HepG2 (cell line): ENCODE results near the gene RNU4-1. TPM values are rescaled to one million over a fixed set of nuclear protein-coding genes. Genes with fewer than 3 reads are reported as not detected.

Experiments used
- ATAC-seq: fragments of 200-7000 bp; cut with Tn5 transposase; 3 replicates; pipeline ENCODE4 v1.9.1; 2020; ENCODE audit warnings: mild to moderate bottlenecking, moderate library complexity
- BruUV-seq: library from RNA; stranded (reverse); fragments of 400-500 nt; replicated peaks from 2 replicates; lab custom pipeline; 2021; lab: Mats Ljungman, UMichigan
- CTCF ChIA-PET: fragments of 300-600 bp; formaldehyde crosslinking; extraction: SDS; loops from one replicate; lab custom pipeline; 2021; ENCODE audit warnings: low total read pairs, inconsistent platforms, low intra/inter-chr PET ratio; lab: Yijun Ruan, JAX
- POLR2A ChIA-PET: fragments of 350-600 bp; sonication (Branson Sonifier 250); formaldehyde crosslinking; loops from one replicate; lab custom pipeline; 2020; ENCODE audit warnings: antibody characterized with exemption, inconsistent platforms; lab: Yijun Ruan, JAX
- DNase-seq: peaks from one replicate; pipeline ENCODE4 v3.0.0-alpha.2; 2015; ENCODE audit warnings: low spot score
- FAIRE-seq: peaks from 3 replicates; lab custom pipeline; 2011; peaks lifted over from hg19 to GRCh38; lab: Jason Lieb, UNC
- H2AFZ ChIP-seq: one replicate; pipeline ENCODE4 v1.6.1; 2011; ENCODE audit warnings: low read length, inconsistent platforms
- H3K27ac ChIP-seq: fragments of 300-600 bp; 3 replicates; pipeline ENCODE4 v1.8.0; 2011; ENCODE audit warnings: mixed run types, mild to moderate bottlenecking, mixed read lengths, low read length, inconsistent platforms; ENCODE audit not compliant: insufficient read depth; ENCODE audit errors: extremely low read length
- H3K27me3 ChIP-seq, 2 experiments: fragments of 200-600 bp in 1 of 2; 2 replicates in 1 of 2; 3 replicates in 1 of 2; pipeline versions ENCODE4 v1.6.0 to v1.8.0; 2011; ENCODE audit warnings: low read length in 2 of 2, mild to moderate bottlenecking in 2 of 2, moderate library complexity in 2 of 2, inconsistent platforms in 1 of 2; ENCODE audit not compliant: insufficient read depth in 2 of 2, control insufficient read depth in 1 of 2
- H3K36me3 ChIP-seq, 2 experiments: fragments of 200-600 bp in 1 of 2; replicated peaks in 1 of 2; 2 replicates in 1 of 2; 3 replicates in 1 of 2; pipeline versions ENCODE4 v1.5.1 to v1.8.0; 2011; ENCODE audit warnings: low read length in 2 of 2, inconsistent platforms in 1 of 2; ENCODE audit not compliant: insufficient read depth in 2 of 2, control insufficient read depth in 1 of 2
- H3K4me1 ChIP-seq: 2 replicates; pipeline ENCODE4 v1.5.1; 2012; ENCODE audit warnings: low read length, inconsistent platforms; ENCODE audit not compliant: insufficient read depth
- H3K4me2 ChIP-seq: 2 replicates; pipeline ENCODE4 v1.6.0; 2011; ENCODE audit warnings: low read depth, low read length, inconsistent platforms
- H3K4me3 ChIP-seq, 3 experiments: fragments of 200-600 bp in 1 of 3; sonication (generic), shearing (Covaris generic) in 1 of 3; replicated peaks in 1 of 3; 2 replicates each; pipeline ENCODE4 v1.5.1; 2011 to 2016; ENCODE audit warnings: low read length in 3 of 3, inconsistent platforms in 2 of 3, low read depth in 2 of 3, mild to moderate bottlenecking in 2 of 3, control low read depth in 1 of 3, mixed read lengths in 1 of 3; ENCODE audit not compliant: insufficient read depth in 1 of 3
- H3K79me2 ChIP-seq: one replicate; pipeline ENCODE4 v1.6.1; 2011; ENCODE audit warnings: low read length, inconsistent platforms; ENCODE audit not compliant: insufficient read depth
- H3K9ac ChIP-seq: 2 replicates; pipeline ENCODE4 v1.6.0; 2011; ENCODE audit warnings: mild to moderate bottlenecking, low read depth, low read length, inconsistent platforms; ENCODE audit not compliant: insufficient read depth
- H3K9me3 ChIP-seq: 2 replicates; pipeline ENCODE4 v1.5.1; 2012; ENCODE audit warnings: mild to moderate bottlenecking, low read length
- H4K20me1 ChIP-seq: 2 replicates; pipeline ENCODE4 v1.6.0; 2011; ENCODE audit warnings: inconsistent platforms, mild to moderate bottlenecking, low read length, moderate library complexity; ENCODE audit not compliant: insufficient read depth
- ADNP ChIP-seq: sonication (generic); formaldehyde crosslinking; IDR thresholded peaks from 2 replicates; pipeline ENCODE4 v1.4.0; 2020; ENCODE audit warnings: missing genetic modification reagents
- CEBPB ChIP-seq: IDR thresholded peaks from 2 replicates; pipeline ENCODE4 v1.6.1; 2011; ENCODE audit warnings: low read depth, low read length, improper control_type of control experiment, borderline replicate concordance
- CREM ChIP-seq, 2 experiments: sonication (generic) in 1 of 2; formaldehyde crosslinking in 1 of 2; IDR thresholded peaks; 2 replicates each; pipeline versions ENCODE4 v1.4.0 to v1.6.1; 2016 to 2020; ENCODE audit warnings: antibody characterized with exemption in 1 of 2, mild to moderate bottlenecking in 1 of 2, missing genetic modification reagents in 1 of 2
- FOXO1 ChIP-seq: sonication (generic); formaldehyde crosslinking; IDR thresholded peaks from 2 replicates; pipeline ENCODE4 v1.4.0; 2020; ENCODE audit warnings: missing genetic modification reagents
- HHEX ChIP-seq: IDR thresholded peaks from 2 replicates; pipeline ENCODE4 v1.6.1; 2016; ENCODE audit warnings: control low read depth
- MAFF ChIP-seq: IDR thresholded peaks from 2 replicates; pipeline ENCODE4 v1.6.1; 2011; ENCODE audit warnings: low read depth, low read length, improper control_type of control experiment
- NCOA1 ChIP-seq: sonication (generic); formaldehyde crosslinking; IDR thresholded peaks from 2 replicates; pipeline ENCODE4 v1.9.0; 2021; ENCODE audit warnings: missing genetic modification reagents
- ZBTB8A ChIP-seq: sonication (generic); formaldehyde crosslinking; IDR thresholded peaks from 2 replicates; pipeline ENCODE4 v1.4.0; 2020; ENCODE audit warnings: mild to moderate bottlenecking, low read depth, missing genetic modification reagents, borderline replicate concordance
- ZFP62 ChIP-seq: sonication (generic); formaldehyde crosslinking; IDR thresholded peaks from 2 replicates; pipeline ENCODE4 v1.4.0; 2020; ENCODE audit warnings: missing genetic modification reagents
- ZNF343 ChIP-seq: sonication (generic); formaldehyde crosslinking; IDR thresholded peaks from 2 replicates; pipeline ENCODE4 v1.4.0; 2020; ENCODE audit warnings: mild to moderate bottlenecking, missing genetic modification reagents
- ZNF530 ChIP-seq: sonication (generic); formaldehyde crosslinking; IDR thresholded peaks from 2 replicates; pipeline ENCODE4 v1.5.0; 2020; ENCODE audit warnings: low read depth, mild to moderate bottlenecking, missing genetic modification reagents
- ZNF879 ChIP-seq: sonication (generic); formaldehyde crosslinking; IDR thresholded peaks from 2 replicates; pipeline ENCODE4 v1.8.1; 2023; ENCODE audit warnings: missing genetic modification reagents
- WGBS: methylation state at CpG from one replicate; pipeline ENCODE4 v1.1.6; 2017; ENCODE audit warnings: low lambda C conversion rate; 5-methylcytosine and 5-hydroxymethylcytosine counted together
- in situ Hi-C: cut with HindIII; loops from 2 replicates; pipeline ENCODE4 v1.10.0; 2017; ENCODE audit warnings: low pct_unique_long_range_greater_than_20kb; ENCODE audit not compliant: extremely low pct_ligation_motif_present
- intact Hi-C: fragments of 100-400 bp; cut with micrococcal nuclease; formaldehyde crosslinking; loops from one replicate; pipeline ENCODE4 v1.10.0; 2022; ENCODE audit not compliant: unreplicated experiment
- polyA plus RNA-seq, 8 experiments: library from polyadenylated mRNA; depleted of rRNA in 3 of 8; stranded (reverse) in 7 of 8; unstranded in 1 of 8; fragments of >200 nt; fragmentation: Illumina TruSeq in 4 of 8; extraction: Trizol in 4 of 8; gene quantifications; 2 replicates each; pipeline versions ENCODE4 v1.2.1 to v1.2.3, GENCODE V29; 2011 to 2016; ENCODE audit warnings: low read depth in 4 of 8, missing spikeins in 1 of 8, mixed read lengths in 1 of 8; ENCODE audit not compliant: insufficient read depth in 1 of 8
- total RNA-seq, 5 experiments: library from RNA; depleted of rRNA; stranded (reverse); fragments of >200 nt; fragmentation: Illumina TruSeq; extraction: Trizol; gene quantifications; 2 replicates each; pipeline ENCODE4 v1.2.3, GENCODE V29; 2016; ENCODE audit warnings: low read depth in 1 of 5
- TF ChIP-seq, protein P1 (sequence below): IDR thresholded peaks from 2 replicates; pipeline ENCODE4 v1.6.1; 2016; ENCODE audit warnings: control low read depth
- TF ChIP-seq, protein P2 (sequence below): IDR thresholded peaks from 2 replicates; pipeline ENCODE4 v1.6.1; 2016
- TF ChIP-seq, protein P3 (sequence below): sonication (generic); formaldehyde crosslinking; IDR thresholded peaks from 2 replicates; pipeline ENCODE4 v1.4.0; 2020; ENCODE audit warnings: missing genetic modification reagents, borderline replicate concordance
- TF ChIP-seq, protein P4 (sequence below): sonication (generic); formaldehyde crosslinking; IDR thresholded peaks from 2 replicates; pipeline ENCODE4 v1.4.0; 2020; ENCODE audit warnings: mild to moderate bottlenecking, missing genetic modification reagents

RNU4-1 gene
- total and polyA plus RNA-seq, 2 of the 13 experiments (the other 11 are each of a cell fraction or from before 2014, with no cell fraction given): 7,407 TPM; not detected in 1

DNA sequence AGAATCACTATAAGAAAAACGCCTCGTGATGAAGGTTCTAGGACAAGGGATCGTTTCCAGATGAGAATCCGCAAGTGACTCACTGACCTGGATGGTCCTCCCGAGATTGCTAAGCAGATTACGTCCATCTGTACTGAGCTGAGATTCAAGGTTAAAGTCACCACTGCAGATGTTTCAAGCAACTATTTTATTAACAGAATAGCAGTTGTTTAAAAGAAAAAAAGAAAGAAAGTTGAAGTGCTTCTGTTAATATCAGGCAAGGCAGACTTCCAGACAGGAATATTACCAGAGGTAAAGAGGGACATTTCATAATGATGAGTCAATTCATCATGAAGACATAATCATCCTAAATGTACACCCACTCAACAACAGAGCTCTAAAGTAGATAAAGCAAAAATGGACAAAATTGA is 45.4 kb downstream of the RNU4-1 start:
- POLR2A ChIA-PET: interaction anchor here (0.7 to 1.5 kb wide), 4 partner anchors 13 to 47 kb away, joined by 3 to 5 read pairs (median 4); partner anchors contain the start of genes RNU4-2 and RPLP0
- H3K27ac ChIP-seq: no peak overlapping the region
- FAIRE-seq (no peak), DNase-seq (no peak), ATAC-seq (no peak)
- BruUV-seq: no TSS peak
- H3K9me3 ChIP-seq: no peaks in the 10 kb centered on the region
- H3K27me3 ChIP-seq: no peaks in the 10 kb centered on the region
- 93% methylated on average over 6 of the region's 6 CpGs for WGBS
- TF ChIP-seq ZBTB8A (CRISPR knock-in tag): no peak
- TF ChIP-seq, protein P1, sequence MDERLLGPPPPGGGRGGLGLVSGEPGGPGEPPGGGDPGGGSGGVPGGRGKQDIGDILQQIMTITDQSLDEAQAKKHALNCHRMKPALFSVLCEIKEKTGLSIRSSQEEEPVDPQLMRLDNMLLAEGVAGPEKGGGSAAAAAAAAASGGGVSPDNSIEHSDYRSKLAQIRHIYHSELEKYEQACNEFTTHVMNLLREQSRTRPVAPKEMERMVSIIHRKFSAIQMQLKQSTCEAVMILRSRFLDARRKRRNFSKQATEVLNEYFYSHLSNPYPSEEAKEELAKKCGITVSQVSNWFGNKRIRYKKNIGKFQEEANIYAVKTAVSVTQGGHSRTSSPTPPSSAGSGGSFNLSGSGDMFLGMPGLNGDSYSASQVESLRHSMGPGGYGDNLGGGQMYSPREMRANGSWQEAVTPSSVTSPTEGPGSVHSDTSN (CRISPR knock-in tag): no peak
- TF ChIP-seq FOXO1: no peak
- TF ChIP-seq ZNF879 (CRISPR knock-in tag): no peak
- TF ChIP-seq HHEX (CRISPR knock-in tag): no peak
- no peak for TF ChIP-seq CREM (IDR thresholded peaks at IDR 0.05)
- no peak for TF ChIP-seq CREM (CRISPR knock-in tag; IDR thresholded peaks at IDR 0.05)
- no peak for TF ChIP-seq MAFF
- TF ChIP-seq ZNF530 (CRISPR knock-in tag): no peak
- TF ChIP-seq, protein P2, sequence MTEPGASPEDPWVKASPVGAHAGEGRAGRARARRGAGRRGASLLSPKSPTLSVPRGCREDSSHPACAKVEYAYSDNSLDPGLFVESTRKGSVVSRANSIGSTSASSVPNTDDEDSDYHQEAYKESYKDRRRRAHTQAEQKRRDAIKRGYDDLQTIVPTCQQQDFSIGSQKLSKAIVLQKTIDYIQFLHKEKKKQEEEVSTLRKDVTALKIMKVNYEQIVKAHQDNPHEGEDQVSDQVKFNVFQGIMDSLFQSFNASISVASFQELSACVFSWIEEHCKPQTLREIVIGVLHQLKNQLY: no peak
- TF ChIP-seq, protein P3, sequence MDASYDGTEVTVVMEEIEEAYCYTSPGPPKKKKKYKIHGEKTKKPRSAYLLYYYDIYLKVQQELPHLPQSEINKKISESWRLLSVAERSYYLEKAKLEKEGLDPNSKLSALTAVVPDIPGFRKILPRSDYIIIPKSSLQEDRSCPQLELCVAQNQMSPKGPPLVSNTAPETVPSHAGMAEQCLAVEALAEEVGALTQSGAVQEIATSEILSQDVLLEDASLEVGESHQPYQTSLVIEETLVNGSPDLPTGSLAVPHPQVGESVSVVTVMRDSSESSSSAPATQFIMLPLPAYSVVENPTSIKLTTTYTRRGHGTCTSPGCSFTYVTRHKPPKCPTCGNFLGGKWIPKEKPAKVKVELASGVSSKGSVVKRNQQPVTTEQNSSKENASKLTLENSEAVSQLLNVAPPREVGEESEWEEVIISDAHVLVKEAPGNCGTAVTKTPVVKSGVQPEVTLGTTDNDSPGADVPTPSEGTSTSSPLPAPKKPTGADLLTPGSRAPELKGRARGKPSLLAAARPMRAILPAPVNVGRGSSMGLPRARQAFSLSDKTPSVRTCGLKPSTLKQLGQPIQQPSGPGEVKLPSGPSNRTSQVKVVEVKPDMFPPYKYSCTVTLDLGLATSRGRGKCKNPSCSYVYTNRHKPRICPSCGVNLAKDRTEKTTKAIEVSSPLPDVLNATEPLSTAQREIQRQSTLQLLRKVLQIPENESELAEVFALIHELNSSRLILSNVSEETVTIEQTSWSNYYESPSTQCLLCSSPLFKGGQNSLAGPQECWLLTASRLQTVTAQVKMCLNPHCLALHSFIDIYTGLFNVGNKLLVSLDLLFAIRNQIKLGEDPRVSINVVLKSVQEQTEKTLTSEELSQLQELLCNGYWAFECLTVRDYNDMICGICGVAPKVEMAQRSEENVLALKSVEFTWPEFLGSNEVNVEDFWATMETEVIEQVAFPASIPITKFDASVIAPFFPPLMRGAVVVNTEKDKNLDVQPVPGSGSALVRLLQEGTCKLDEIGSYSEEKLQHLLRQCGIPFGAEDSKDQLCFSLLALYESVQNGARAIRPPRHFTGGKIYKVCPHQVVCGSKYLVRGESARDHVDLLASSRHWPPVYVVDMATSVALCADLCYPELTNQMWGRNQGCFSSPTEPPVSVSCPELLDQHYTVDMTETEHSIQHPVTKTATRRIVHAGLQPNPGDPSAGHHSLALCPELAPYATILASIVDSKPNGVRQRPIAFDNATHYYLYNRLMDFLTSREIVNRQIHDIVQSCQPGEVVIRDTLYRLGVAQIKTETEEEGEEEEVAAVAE (CRISPR knock-in tag): no peak
- TF ChIP-seq NCOA1 (CRISPR knock-in tag): no peak
- no peak for TF ChIP-seq ZNF343 (CRISPR knock-in tag)
- TF ChIP-seq ZFP62: no peak
- TF ChIP-seq, protein P4, sequence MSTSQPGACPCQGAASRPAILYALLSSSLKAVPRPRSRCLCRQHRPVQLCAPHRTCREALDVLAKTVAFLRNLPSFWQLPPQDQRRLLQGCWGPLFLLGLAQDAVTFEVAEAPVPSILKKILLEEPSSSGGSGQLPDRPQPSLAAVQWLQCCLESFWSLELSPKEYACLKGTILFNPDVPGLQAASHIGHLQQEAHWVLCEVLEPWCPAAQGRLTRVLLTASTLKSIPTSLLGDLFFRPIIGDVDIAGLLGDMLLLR: no peak
- TF ChIP-seq ADNP (CRISPR knock-in tag): no peak
- TF ChIP-seq CEBPB: no peak
- H4K20me1 ChIP-seq: peaks cover 2% of the 10 kb centered on the region; the same call in 1 of the 2 replicates
- in situ Hi-C loops (no loop called here), intact Hi-C loops (no loop called here)
- H3K36me3 ChIP-seq: 0 out of 5 replicates have a peak, but pooled peaks cover 0 to 2% of the 10 kb centered on the region in 2 experiments
- no peak overlapping the region for H3K9ac ChIP-seq
- H3K4me3 ChIP-seq: no peak overlapping the region
- H3K79me2 ChIP-seq: peaks cover 36% of the 10 kb centered on the region
- no peak overlapping the region for H3K4me2 ChIP-seq
- peaks cover 37% of the 10 kb centered on the region for H3K4me1 ChIP-seq
- CTCF ChIA-PET: no interaction called here
- no peak overlapping the region for H2AFZ ChIP-seq
